GM12892 (cell line): ENCODE data around the gene DNAJB6.
A peak's percentile ranks its signal among the peaks of the same experiment; 100 is the strongest.

Experiments
- DNase-seq: peaks from one replicate; pipeline ENCODE4 v3.0.0; 2011; ENCODE audit not compliant: insufficient read length
- FAIRE-seq: peaks from 2 replicates; lab custom pipeline; 2011; peaks lifted over from hg19 to GRCh38; lab: Jason Lieb, UNC
- POLR2A ChIP-seq: IDR thresholded peaks from 2 replicates; pipeline ENCODE4 v1.6.1; 2011; ENCODE audit warnings: low read depth, low read length, control low read depth
- POLR2AphosphoS5 ChIP-seq: IDR thresholded peaks from 2 replicates; pipeline ENCODE4 v1.6.1; 2011; ENCODE audit warnings: low read depth, low read length, control low read depth
- TAF1 ChIP-seq: IDR thresholded peaks from 2 replicates; pipeline ENCODE4 v1.6.1; 2011; ENCODE audit warnings: low read depth, mild to moderate bottlenecking, control low read depth, low read length, borderline replicate concordance

The DNAJB6 gene

DNA sequence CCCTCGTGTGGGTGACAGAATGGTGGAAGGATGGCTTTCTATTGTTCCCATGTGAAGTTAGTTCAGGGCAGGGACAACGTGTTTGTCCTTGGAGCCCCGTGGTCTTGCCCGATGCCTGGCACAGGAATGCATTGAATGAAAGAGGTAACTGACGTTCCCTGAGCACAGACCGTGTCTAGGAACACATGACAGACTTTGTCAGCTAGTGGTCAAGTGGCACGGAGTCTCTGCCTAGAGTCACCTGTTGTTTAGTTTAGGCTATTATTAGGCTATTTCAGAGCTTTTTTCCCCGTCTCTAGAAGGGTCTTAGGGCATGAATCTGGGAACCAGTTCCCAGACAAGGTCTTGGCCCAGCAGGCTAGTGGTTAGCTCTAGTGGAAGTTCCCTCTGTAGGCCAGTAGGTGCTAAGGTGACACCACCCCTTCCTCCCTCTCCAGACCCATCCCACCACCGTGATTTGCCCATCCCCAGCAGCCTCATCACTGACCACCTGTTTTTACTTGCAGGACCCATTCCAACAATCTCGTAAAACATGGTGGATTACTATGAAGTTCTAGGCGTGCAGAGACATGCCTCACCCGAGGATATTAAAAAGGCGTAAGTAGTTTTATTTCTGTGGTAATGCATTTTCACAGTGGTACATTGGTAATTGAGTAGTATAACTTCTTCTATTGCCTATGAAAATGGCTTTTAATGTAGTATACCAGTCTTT, 21.4 kb downstream of the DNAJB6 start:
- no peak for TF ChIP-seq POLR2A
- no peak for TF ChIP-seq TAF1
- TF ChIP-seq POLR2AphosphoS5 = no peak
- FAIRE-seq (no peak), DNase-seq (no peak)

- DNase-seq (no peak), FAIRE-seq (no peak)
- TF ChIP-seq TAF1 (no peak), POLR2AphosphoS5 (no peak), POLR2A (no peak)
These were observed 21.9 kb downstream of the DNAJB6 start for GRCh38 chr7:157358753-157359096.

DNA sequence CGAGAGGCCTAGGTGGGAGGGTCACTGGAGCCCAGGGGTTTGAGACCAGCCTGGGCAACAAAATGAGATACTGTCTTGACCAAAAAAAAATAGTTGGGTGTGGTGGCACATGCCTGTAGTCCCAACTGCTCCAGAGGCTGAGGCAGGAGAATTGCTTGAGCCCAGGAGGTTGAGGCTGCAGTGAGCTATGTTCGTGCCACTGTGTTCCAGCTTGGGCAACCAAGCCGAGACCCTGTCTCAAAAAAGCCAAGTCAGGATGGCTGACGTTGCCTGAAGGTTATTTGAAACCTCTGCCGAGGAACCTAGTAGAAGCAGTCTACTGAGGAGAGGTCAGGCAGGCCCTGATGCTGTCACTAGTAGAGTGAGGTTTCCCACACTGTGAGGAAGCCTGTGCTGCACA, 22.8 kb downstream of the DNAJB6 start:
- TF ChIP-seq TAF1 (no peak), POLR2A (no peak), POLR2AphosphoS5 (no peak)
- DNase-seq (no peak), FAIRE-seq (no peak)

DNA sequence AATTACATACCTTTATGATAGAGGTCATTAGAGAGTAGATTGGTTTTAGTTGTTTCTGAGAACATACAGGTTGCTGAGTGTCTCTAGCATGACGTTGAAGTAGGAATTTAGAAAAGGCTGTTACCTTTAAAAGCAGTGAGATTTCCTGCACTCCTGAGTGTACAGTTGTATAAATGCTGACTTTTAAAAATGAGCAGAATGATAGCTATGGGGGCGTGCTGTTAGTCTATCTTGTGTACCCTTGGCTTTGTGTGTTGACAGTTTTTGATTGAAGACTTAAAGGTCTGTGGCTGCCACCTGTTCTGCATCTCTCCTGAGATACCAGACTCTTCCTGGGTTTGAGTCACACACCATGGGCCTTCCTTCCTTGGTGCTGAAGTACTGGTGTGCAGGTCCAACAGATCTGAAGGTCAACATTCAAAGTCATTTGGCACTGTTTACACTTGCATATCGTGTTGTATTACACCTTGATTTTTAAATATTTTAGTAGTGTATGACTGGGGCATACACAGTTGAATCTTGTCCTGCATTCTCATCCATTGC, 23.8 kb downstream of the DNAJB6 start:
- DNase-seq (no peak), FAIRE-seq (no peak)
- no peak for TF ChIP-seq POLR2A
- TF ChIP-seq POLR2AphosphoS5 = no peak
- TF ChIP-seq TAF1 = no peak

DNA sequence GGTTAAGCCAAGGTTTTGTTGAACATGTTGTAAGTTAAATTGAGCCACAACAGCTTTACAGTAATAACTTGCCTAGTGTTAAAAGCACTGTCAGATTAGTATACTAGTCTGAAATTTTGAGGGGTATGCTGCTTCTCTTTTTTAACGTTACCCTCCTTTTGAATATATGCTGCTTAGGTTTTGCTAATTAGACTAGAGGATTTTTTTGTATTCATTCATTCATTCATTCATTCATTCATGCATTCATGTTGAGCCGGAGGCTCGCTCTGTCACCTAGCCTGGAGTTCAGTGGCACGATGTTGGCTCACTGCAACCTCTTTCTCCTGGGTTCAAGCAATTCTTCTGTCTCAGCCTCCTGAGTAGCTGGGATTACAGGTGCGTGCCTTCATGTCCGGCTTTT, 24.7 kb downstream of the DNAJB6 start:
- FAIRE-seq (no peak), DNase-seq (no peak)
- TF ChIP-seq POLR2AphosphoS5 (no peak), TAF1 (no peak), POLR2A (no peak)

GRCh38 chr7:157362729-157363128, 25.9 kb downstream of the DNAJB6 start:
- FAIRE-seq = no peak
- no peak for DNase-seq

GRCh38 chr7:157366722-157367121, 29.9 kb downstream of the DNAJB6 start:
- TF ChIP-seq TAF1 (no peak), POLR2A (no peak), POLR2AphosphoS5 (no peak)
- no peak for FAIRE-seq
- DNase-seq = no peak

More at GRCh38 chr7:157362729-157363128, 25.9 kb downstream of the DNAJB6 start:
- TF ChIP-seq POLR2A (no peak), TAF1 (no peak), POLR2AphosphoS5 (no peak)

GRCh38 chr7:157368955-157369354, 32.2 kb downstream of the DNAJB6 start:
- FAIRE-seq (no peak), DNase-seq (no peak)
- TF ChIP-seq TAF1 = no peak
- no peak for TF ChIP-seq POLR2AphosphoS5
- TF ChIP-seq POLR2A = no peak

DNA sequence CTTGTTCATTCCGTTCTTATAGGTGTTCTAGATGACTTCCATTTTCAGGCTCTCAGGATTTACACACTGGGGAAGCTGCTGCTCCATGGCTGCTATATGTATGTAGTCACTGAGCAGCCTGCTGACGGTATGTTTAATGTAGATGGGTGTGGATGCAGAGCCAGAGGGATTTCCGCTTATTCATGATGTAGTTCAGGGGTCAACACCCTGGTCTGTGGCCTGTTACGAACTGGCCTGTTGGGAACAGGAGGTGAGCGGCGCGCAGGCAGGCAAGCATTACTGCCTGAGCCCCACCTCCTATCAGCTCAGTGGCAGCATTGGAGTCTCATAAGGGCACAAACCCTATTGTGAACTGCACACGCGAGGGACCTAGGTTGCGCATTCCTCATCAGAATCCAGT, 33.9 kb downstream of the DNAJB6 start:
- FAIRE-seq = no peak
- DNase-seq = no peak
- TF ChIP-seq POLR2AphosphoS5 (no peak), TAF1 (no peak), POLR2A (no peak)

DNA sequence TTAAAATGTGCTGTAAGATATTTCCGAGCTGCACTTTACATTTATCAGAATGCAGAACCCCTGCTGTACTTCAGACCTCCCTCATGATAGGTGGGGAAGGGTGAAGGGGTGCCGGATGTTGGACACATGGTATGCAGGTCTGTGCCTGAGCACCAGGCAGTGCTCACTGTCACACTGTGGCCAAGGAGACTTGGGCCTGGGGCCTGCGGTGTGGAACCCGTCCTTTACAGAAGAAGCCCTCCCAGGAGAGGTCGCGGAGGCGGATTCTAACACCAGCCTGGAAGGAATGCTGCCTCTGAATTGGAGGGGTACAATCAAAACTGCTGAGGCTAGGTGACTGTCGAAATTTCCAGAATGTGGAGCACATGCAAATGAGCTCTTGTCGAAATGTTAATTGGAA, 34.5 kb downstream of the DNAJB6 start:
- no peak for TF ChIP-seq TAF1
- no peak for TF ChIP-seq POLR2A
- no peak for TF ChIP-seq POLR2AphosphoS5
- FAIRE-seq = no peak
- DNase-seq = no peak

- DNase-seq = no peak
- TF ChIP-seq POLR2AphosphoS5 (0 out of 2 replicates have a peak, but pooled peaks have one; percentile 4), POLR2A (peak; percentile 22; the same call in 1 of the 2 replicates), TAF1 (no peak)
- no peak for FAIRE-seq
These were observed 35.8 kb downstream of the DNAJB6 start for GRCh38 chr7:157372300-157373232.

DNA sequence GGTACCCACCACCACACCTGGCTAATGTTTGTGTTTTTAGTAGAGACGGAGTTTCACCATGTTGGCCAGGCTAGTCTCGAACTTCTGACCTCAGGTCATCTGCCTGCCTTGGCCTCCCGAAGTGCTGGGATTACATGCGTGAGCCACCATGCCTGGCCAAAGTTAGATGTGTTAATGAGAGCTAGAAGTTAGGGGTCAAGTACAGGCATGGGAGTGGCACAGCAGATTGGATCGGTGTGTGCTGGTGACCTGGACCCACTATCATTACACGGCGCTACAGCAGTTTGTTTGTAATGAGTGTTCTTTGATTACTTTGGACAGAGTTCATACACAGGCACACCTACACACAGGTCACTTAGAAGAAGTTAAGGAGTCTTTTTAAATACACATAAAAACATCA, 36.7 kb downstream of the DNAJB6 start:
- DNase-seq (no peak), FAIRE-seq (no peak)
- TF ChIP-seq POLR2AphosphoS5 (no peak), POLR2A (no peak), TAF1 (no peak)

DNA sequence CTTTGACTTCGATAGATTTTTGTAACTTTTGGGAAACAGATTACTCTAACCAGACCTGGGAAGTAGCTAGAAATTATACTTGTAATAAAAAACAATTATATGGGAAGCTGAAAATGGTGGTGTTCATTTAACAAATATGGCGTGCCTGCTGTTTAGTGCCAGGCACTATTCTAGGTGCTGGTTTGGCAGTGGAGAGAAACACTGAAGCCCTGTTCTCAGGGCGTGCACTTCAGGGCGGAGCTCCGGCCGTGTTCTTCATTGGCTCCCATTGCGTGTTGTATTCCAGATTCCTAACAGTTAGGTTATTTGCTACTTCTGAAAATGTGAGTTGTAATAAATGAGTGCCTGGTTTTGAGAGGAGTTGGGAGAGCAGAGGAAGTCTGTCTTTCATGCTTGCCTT, 38.6 kb downstream of the DNAJB6 start:
- no peak for FAIRE-seq
- no peak for TF ChIP-seq POLR2AphosphoS5
- no peak for TF ChIP-seq POLR2A
- no peak for TF ChIP-seq TAF1
- DNase-seq = no peak
